ENCODE measurements around the gene MTHFR. TPM values are rescaled to one million over a fixed set of nuclear protein-coding genes. Genes with fewer than 3 reads are reported as not detected.
"Not testable (repeated sequence)": the region's sequence is repeated elsewhere in the genome, so short reads cannot be mapped to it uniquely, and the experiment has no call there.

Gene MTHFR
- total RNA-seq, 1 donor from 2014 or later: 43.3 TPM

- H3K4me3 ChIP-seq (ENCODE audit: low read length in 3 of 3): peak overlapping the region; percentile 81 to 94 (median 90)
- no peaks in the 10 kb centered on the region for H3K9me3 ChIP-seq (ENCODE audit: control insufficient read depth in 3 of 3, low read length in 3 of 3)
- H3K27me3 ChIP-seq (ENCODE audit: control insufficient read depth in 3 of 3, insufficient read depth in 3 of 3, low read length in 3 of 3): no peaks in the 10 kb centered on the region
- peak overlapping the region; percentile 99 for H3K27ac ChIP-seq (ENCODE audit: low read depth, low read length)
- H3K4me1 ChIP-seq (ENCODE audit: control insufficient read depth in 3 of 3, insufficient read depth in 3 of 3, low read length in 3 of 3): peaks cover 46 to 58% (median 51%) of the 10 kb centered on the region in 3 donors
- peak overlapping the region; percentile 79 to 99 (median 82) for H3K9ac ChIP-seq (ENCODE audit: low read depth in 1 of 3, low read length in 3 of 3)
- H3K36me3 ChIP-seq (ENCODE audit: control insufficient read depth in 3 of 3, insufficient read depth in 3 of 3, low read length in 3 of 3): peaks cover 13 to 15% (median 15%) of the 10 kb centered on the region in 3 donors
Observed at GRCh38 chr1:11806307-11806936, 658 bp upstream of the MTHFR start.

- Histone ChIP-seq H3K36me3 (ENCODE audit: control insufficient read depth in 3 of 3, insufficient read depth in 3 of 3, low read length in 3 of 3) (peaks cover 25 to 31% (median 28%) of the 10 kb centered on the region in 3 donors), H3K27me3 (ENCODE audit: control insufficient read depth in 3 of 3, insufficient read depth in 3 of 3, low read length in 3 of 3) (no peaks in the 10 kb centered on the region), H3K27ac (ENCODE audit: low read depth, low read length) (peak overlapping the region; percentile 99), H3K4me1 (ENCODE audit: control insufficient read depth in 3 of 3, insufficient read depth in 3 of 3, low read length in 3 of 3) (peaks cover 51 to 74% (median 62%) of the 10 kb centered on the region in 3 donors), H3K4me3 (ENCODE audit: low read length in 3 of 3) (peak overlapping the region; percentile 81 to 90 (median 88)), H3K9ac (ENCODE audit: low read depth in 1 of 3, low read length in 3 of 3) (peak overlapping the region; percentile 95 to 99 (median 98)), H3K9me3 (ENCODE audit: control insufficient read depth in 3 of 3, low read length in 3 of 3) (no peaks in the 10 kb centered on the region)
Observed at GRCh38 chr1:11804666-11805421, 920 bp downstream of the MTHFR start.

- peak overlapping the region; percentile 99 for H3K27ac ChIP-seq (ENCODE audit: low read depth, low read length)
- peaks cover 27 to 33% (median 28%) of the 10 kb centered on the region in 3 donors for H3K36me3 ChIP-seq (ENCODE audit: control insufficient read depth in 3 of 3, insufficient read depth in 3 of 3, low read length in 3 of 3)
- peak overlapping the region; percentile 52 to 99 (median 98) for H3K9ac ChIP-seq (ENCODE audit: low read depth in 1 of 3, low read length in 3 of 3)
- peaks cover 53 to 74% (median 62%) of the 10 kb centered on the region in 3 donors for H3K4me1 ChIP-seq (ENCODE audit: control insufficient read depth in 3 of 3, insufficient read depth in 3 of 3, low read length in 3 of 3)
- H3K4me3 ChIP-seq (ENCODE audit: low read length in 3 of 3): peak overlapping the region; percentile 86 to 99 (median 96)
- H3K27me3 ChIP-seq (ENCODE audit: control insufficient read depth in 3 of 3, insufficient read depth in 3 of 3, low read length in 3 of 3); H3K9me3 ChIP-seq (ENCODE audit: control insufficient read depth in 3 of 3, low read length in 3 of 3): not testable (repeated sequence)
Observed at GRCh38 chr1:11803924-11804665, 1.7 kb downstream of the MTHFR start.

GRCh38 chr1:11802973-11803885, 2.5 kb downstream of the MTHFR start:
- H3K9me3 ChIP-seq (ENCODE audit: control insufficient read depth in 3 of 3, low read length in 3 of 3): no peaks in the 10 kb centered on the region
- H3K27ac ChIP-seq (ENCODE audit: low read depth, low read length): peak overlapping the region; percentile 99
- H3K4me1 ChIP-seq (ENCODE audit: control insufficient read depth in 3 of 3, insufficient read depth in 3 of 3, low read length in 3 of 3): peaks cover 52 to 73% (median 62%) of the 10 kb centered on the region in 3 donors
- peak overlapping the region; percentile 85 to 98 (median 92) for H3K9ac ChIP-seq (ENCODE audit: low read depth in 1 of 3, low read length in 3 of 3)
- peak overlapping the region; percentile 86 to 99 (median 96) for H3K4me3 ChIP-seq (ENCODE audit: low read length in 3 of 3)
- H3K36me3 ChIP-seq (ENCODE audit: control insufficient read depth in 3 of 3, insufficient read depth in 3 of 3, low read length in 3 of 3): peaks cover 28 to 38% (median 33%) of the 10 kb centered on the region in 3 donors
- no peaks in the 10 kb centered on the region for H3K27me3 ChIP-seq (ENCODE audit: control insufficient read depth in 3 of 3, insufficient read depth in 3 of 3, low read length in 3 of 3)

GRCh38 chr1:11802616-11802972, 3.2 kb downstream of the MTHFR start:
- Histone ChIP-seq H3K4me1 (ENCODE audit: control insufficient read depth in 3 of 3, insufficient read depth in 3 of 3, low read length in 3 of 3) (peaks cover 52 to 68% (median 60%) of the 10 kb centered on the region in 3 donors), H3K27ac (ENCODE audit: low read depth, low read length) (peak overlapping the region; percentile 99), H3K9me3 (ENCODE audit: control insufficient read depth in 3 of 3, low read length in 3 of 3) (no peaks in the 10 kb centered on the region), H3K27me3 (ENCODE audit: control insufficient read depth in 3 of 3, insufficient read depth in 3 of 3, low read length in 3 of 3) (no peaks in the 10 kb centered on the region), H3K36me3 (ENCODE audit: control insufficient read depth in 3 of 3, insufficient read depth in 3 of 3, low read length in 3 of 3) (peaks cover 26 to 41% (median 36%) of the 10 kb centered on the region in 3 donors), H3K9ac (ENCODE audit: low read depth in 1 of 3, low read length in 3 of 3) (peak overlapping the region; percentile 85 to 98 (median 92)), H3K4me3 (ENCODE audit: low read length in 3 of 3) (peak overlapping the region; percentile 86 to 99 (median 96))

GRCh38 chr1:11800756-11801433, 4.9 kb downstream of the MTHFR start:
- no peaks in the 10 kb centered on the region for H3K27me3 ChIP-seq (ENCODE audit: control insufficient read depth in 3 of 3, insufficient read depth in 3 of 3, low read length in 3 of 3)
- no peaks in the 10 kb centered on the region for H3K9me3 ChIP-seq (ENCODE audit: control insufficient read depth in 3 of 3, low read length in 3 of 3)
- H3K27ac ChIP-seq (ENCODE audit: low read depth, low read length): peak overlapping the region; percentile 99
- H3K4me1 ChIP-seq (ENCODE audit: control insufficient read depth in 3 of 3, insufficient read depth in 3 of 3, low read length in 3 of 3): peaks cover 48 to 66% (median 55%) of the 10 kb centered on the region in 3 donors
- H3K9ac ChIP-seq (ENCODE audit: low read depth in 1 of 3, low read length in 3 of 3): peak overlapping the region in 2 of 3 donors; percentile 16 to 69
- no peak overlapping the region for H3K4me3 ChIP-seq (ENCODE audit: low read length in 3 of 3)
- H3K36me3 ChIP-seq (ENCODE audit: control insufficient read depth in 3 of 3, insufficient read depth in 3 of 3, low read length in 3 of 3): peaks cover 29 to 46% (median 41%) of the 10 kb centered on the region in 3 donors

- Histone ChIP-seq H3K9ac (ENCODE audit: low read depth in 1 of 3, low read length in 3 of 3) (peak overlapping the region in 1 of 3 donors; percentile 16), H3K36me3 (ENCODE audit: control insufficient read depth in 3 of 3, insufficient read depth in 3 of 3, low read length in 3 of 3) (peaks cover 35 to 52% (median 46%) of the 10 kb centered on the region in 3 donors), H3K27me3 (ENCODE audit: control insufficient read depth in 3 of 3, insufficient read depth in 3 of 3, low read length in 3 of 3) (no peaks in the 10 kb centered on the region), H3K27ac (ENCODE audit: low read depth, low read length) (peak overlapping the region; percentile 99), H3K9me3 (ENCODE audit: control insufficient read depth in 3 of 3, low read length in 3 of 3) (no peaks in the 10 kb centered on the region), H3K4me1 (ENCODE audit: control insufficient read depth in 3 of 3, insufficient read depth in 3 of 3, low read length in 3 of 3) (peaks cover 51 to 71% (median 60%) of the 10 kb centered on the region in 3 donors), H3K4me3 (ENCODE audit: low read length in 3 of 3) (no peak overlapping the region)
Observed at GRCh38 chr1:11800391-11800755, 5.4 kb downstream of the MTHFR start.

- H3K9me3 ChIP-seq (ENCODE audit: control insufficient read depth in 3 of 3, low read length in 3 of 3): no peaks in the 10 kb centered on the region
- no peak overlapping the region for H3K9ac ChIP-seq (ENCODE audit: low read depth in 1 of 3, low read length in 3 of 3)
- H3K4me1 ChIP-seq (ENCODE audit: control insufficient read depth in 3 of 3, insufficient read depth in 3 of 3, low read length in 3 of 3): peaks cover 50 to 71% (median 60%) of the 10 kb centered on the region in 3 donors
- no peak overlapping the region for H3K27ac ChIP-seq (ENCODE audit: low read depth, low read length)
- no peaks in the 10 kb centered on the region for H3K27me3 ChIP-seq (ENCODE audit: control insufficient read depth in 3 of 3, insufficient read depth in 3 of 3, low read length in 3 of 3)
- H3K36me3 ChIP-seq (ENCODE audit: control insufficient read depth in 3 of 3, insufficient read depth in 3 of 3, low read length in 3 of 3): peaks cover 39 to 56% (median 51%) of the 10 kb centered on the region in 3 donors
- no peak overlapping the region for H3K4me3 ChIP-seq (ENCODE audit: low read length in 3 of 3)
Observed at GRCh38 chr1:11799896-11800295, 5.9 kb downstream of the MTHFR start.

Measured in skeletal muscle tissue (tissue), 4 donors.